ENCODE data around the gene ADCY2.

Gene ADCY2

GRCh38 chr5:7872517-7873130, 476.7 kb downstream of the ADCY2 start:
- Histone ChIP-seq H3K9ac (ENCODE audit: insufficient read length, low read depth) (no peak overlapping the region), H3K27me3 (ENCODE audit: insufficient read depth, insufficient read length) (no peaks in the 10 kb centered on the region), H3K9me3 (ENCODE audit: insufficient read depth, low read length) (no peaks in the 10 kb centered on the region), H3K4me3 (ENCODE audit: insufficient read length, low read depth) (no peak overlapping the region), H3K36me3 (ENCODE audit: insufficient read depth, insufficient read length, low read length) (peaks cover 68% of the 10 kb centered on the region), H3K4me1 (ENCODE audit: insufficient read depth, insufficient read length) (no peaks in the 10 kb centered on the region)
- TF ChIP-seq YY1 (IDR thresholded peaks at IDR 0.05; ENCODE audit: insufficient read depth, insufficient read length) (no peak), ZNF274 (IDR thresholded peaks at IDR 0.05; ENCODE audit: low read depth, low read length) (no peak), SUZ12 (IDR thresholded peaks at IDR 0.05; ENCODE audit: extremely low read depth, insufficient read depth, insufficient read length) (no peak)
- DNase-seq (ENCODE audit: low read depth, low spot score), result no peak

- Histone ChIP-seq H3K9me3 (ENCODE audit: insufficient read depth, low read length) (no peaks in the 10 kb centered on the region), H3K27me3 (ENCODE audit: insufficient read depth, insufficient read length) (no peaks in the 10 kb centered on the region), H3K36me3 (ENCODE audit: insufficient read depth, insufficient read length, low read length) (peaks cover 74% of the 10 kb centered on the region), H3K4me1 (ENCODE audit: insufficient read depth, insufficient read length) (no peaks in the 10 kb centered on the region), H3K4me3 (ENCODE audit: insufficient read length, low read depth) (no peak overlapping the region), H3K9ac (ENCODE audit: insufficient read length, low read depth) (no peak overlapping the region)
- no peak for TF ChIP-seq YY1 (IDR thresholded peaks at IDR 0.05; ENCODE audit: insufficient read depth, insufficient read length)
- TF ChIP-seq ZNF274 (IDR thresholded peaks at IDR 0.05; ENCODE audit: low read depth, low read length), result no peak
- no peak for TF ChIP-seq SUZ12 (IDR thresholded peaks at IDR 0.05; ENCODE audit: extremely low read depth, insufficient read depth, insufficient read length)
- DNase-seq (ENCODE audit: low read depth, low spot score), result no peak
These were observed 477.3 kb downstream of the ADCY2 start for GRCh38 chr5:7873216-7873615.

GRCh38 chr5:7874639-7875038, 478.7 kb downstream of the ADCY2 start:
- Histone ChIP-seq H3K9me3 (ENCODE audit: insufficient read depth, low read length) (no peaks in the 10 kb centered on the region), H3K27me3 (ENCODE audit: insufficient read depth, insufficient read length) (no peaks in the 10 kb centered on the region), H3K4me1 (ENCODE audit: insufficient read depth, insufficient read length) (no peaks in the 10 kb centered on the region), H3K36me3 (ENCODE audit: insufficient read depth, insufficient read length, low read length) (peaks cover 85% of the 10 kb centered on the region), H3K9ac (ENCODE audit: insufficient read length, low read depth) (no peak overlapping the region), H3K4me3 (ENCODE audit: insufficient read length, low read depth) (no peak overlapping the region)
- TF ChIP-seq YY1 (IDR thresholded peaks at IDR 0.05; ENCODE audit: insufficient read depth, insufficient read length) (no peak), ZNF274 (IDR thresholded peaks at IDR 0.05; ENCODE audit: low read depth, low read length) (no peak), SUZ12 (IDR thresholded peaks at IDR 0.05; ENCODE audit: extremely low read depth, insufficient read depth, insufficient read length) (no peak)
- DNase-seq (ENCODE audit: low read depth, low spot score), result no peak

- Histone ChIP-seq H3K27me3 (ENCODE audit: insufficient read depth, insufficient read length) (no peaks in the 10 kb centered on the region), H3K36me3 (ENCODE audit: insufficient read depth, insufficient read length, low read length) (peaks cover 90% of the 10 kb centered on the region), H3K9ac (ENCODE audit: insufficient read length, low read depth) (no peak overlapping the region), H3K4me1 (ENCODE audit: insufficient read depth, insufficient read length) (no peaks in the 10 kb centered on the region), H3K4me3 (ENCODE audit: insufficient read length, low read depth) (no peak overlapping the region), H3K9me3 (ENCODE audit: insufficient read depth, low read length) (no peaks in the 10 kb centered on the region)
- no peak for TF ChIP-seq YY1 (IDR thresholded peaks at IDR 0.05; ENCODE audit: insufficient read depth, insufficient read length)
- DNase-seq (ENCODE audit: low read depth, low spot score), result no peak
These were observed 479.2 kb downstream of the ADCY2 start for GRCh38 chr5:7875151-7875550.

- no peak overlapping the region for H3K4me3 ChIP-seq (ENCODE audit: insufficient read length, low read depth)
- no peaks in the 10 kb centered on the region for H3K4me1 ChIP-seq (ENCODE audit: insufficient read depth, insufficient read length)
- TF ChIP-seq ZNF274 (IDR thresholded peaks at IDR 0.05; ENCODE audit: low read depth, low read length) (no peak), SUZ12 (IDR thresholded peaks at IDR 0.05; ENCODE audit: extremely low read depth, insufficient read depth, insufficient read length) (no peak), YY1 (IDR thresholded peaks at IDR 0.05; ENCODE audit: insufficient read depth, insufficient read length) (no peak)
- no peaks in the 10 kb centered on the region for H3K9me3 ChIP-seq (ENCODE audit: insufficient read depth, low read length)
- no peak overlapping the region for H3K9ac ChIP-seq (ENCODE audit: insufficient read length, low read depth)
- no peaks in the 10 kb centered on the region for H3K27me3 ChIP-seq (ENCODE audit: insufficient read depth, insufficient read length)
- H3K36me3 ChIP-seq (ENCODE audit: insufficient read depth, insufficient read length, low read length), result peaks cover 92% of the 10 kb centered on the region
- DNase-seq (ENCODE audit: low read depth, low spot score), result no peak
These were observed 480.9 kb downstream of the ADCY2 start for GRCh38 chr5:7876867-7877266.

- Histone ChIP-seq H3K4me1 (ENCODE audit: insufficient read depth, insufficient read length) (no peaks in the 10 kb centered on the region), H3K36me3 (ENCODE audit: insufficient read depth, insufficient read length, low read length) (peaks cover 94% of the 10 kb centered on the region), H3K27me3 (ENCODE audit: insufficient read depth, insufficient read length) (no peaks in the 10 kb centered on the region), H3K9me3 (ENCODE audit: insufficient read depth, low read length) (no peaks in the 10 kb centered on the region), H3K9ac (ENCODE audit: insufficient read length, low read depth) (no peak overlapping the region), H3K4me3 (ENCODE audit: insufficient read length, low read depth) (no peak overlapping the region)
- DNase-seq (ENCODE audit: low read depth, low spot score), result no peak
- TF ChIP-seq YY1 (IDR thresholded peaks at IDR 0.05; ENCODE audit: insufficient read depth, insufficient read length) (no peak), SUZ12 (IDR thresholded peaks at IDR 0.05; ENCODE audit: extremely low read depth, insufficient read depth, insufficient read length) (no peak), ZNF274 (IDR thresholded peaks at IDR 0.05; ENCODE audit: low read depth, low read length) (no peak)
These were observed 481.9 kb downstream of the ADCY2 start for GRCh38 chr5:7877851-7878250.

- H3K27me3 ChIP-seq (ENCODE audit: insufficient read depth, insufficient read length), result no peaks in the 10 kb centered on the region
- H3K9ac ChIP-seq (ENCODE audit: insufficient read length, low read depth), result no peak overlapping the region
- H3K36me3 ChIP-seq (ENCODE audit: insufficient read depth, insufficient read length, low read length), result peaks cover 95% of the 10 kb centered on the region
- H3K4me1 ChIP-seq (ENCODE audit: insufficient read depth, insufficient read length), result no peaks in the 10 kb centered on the region
- no peak for TF ChIP-seq SUZ12 (IDR thresholded peaks at IDR 0.05; ENCODE audit: extremely low read depth, insufficient read depth, insufficient read length)
- no peak for TF ChIP-seq ZNF274 (IDR thresholded peaks at IDR 0.05; ENCODE audit: low read depth, low read length)
- TF ChIP-seq YY1 (IDR thresholded peaks at IDR 0.05; ENCODE audit: insufficient read depth, insufficient read length), result no peak
- H3K4me3 ChIP-seq (ENCODE audit: insufficient read length, low read depth), result no peak overlapping the region
- no peaks in the 10 kb centered on the region for H3K9me3 ChIP-seq (ENCODE audit: insufficient read depth, low read length)
- DNase-seq (ENCODE audit: low read depth, low spot score), result no peak
These were observed 482.5 kb downstream of the ADCY2 start for GRCh38 chr5:7878381-7878873.
